ENCODE results near the gene SPON2. TPM values are rescaled to one million over a fixed set of nuclear protein-coding genes. Genes with fewer than 3 reads are reported as not detected.
A peak's percentile ranks its signal among the peaks of the same experiment; 100 is the strongest.

SPON2 gene
- polyA plus RNA-seq (2011; rRNA removed) (132 and 190 TPM in 2 replicates), polyA minus RNA-seq (2011; rRNA and poly(A)+ RNA removed) (33.8 and 39.0 TPM in 2 replicates)

DNA sequence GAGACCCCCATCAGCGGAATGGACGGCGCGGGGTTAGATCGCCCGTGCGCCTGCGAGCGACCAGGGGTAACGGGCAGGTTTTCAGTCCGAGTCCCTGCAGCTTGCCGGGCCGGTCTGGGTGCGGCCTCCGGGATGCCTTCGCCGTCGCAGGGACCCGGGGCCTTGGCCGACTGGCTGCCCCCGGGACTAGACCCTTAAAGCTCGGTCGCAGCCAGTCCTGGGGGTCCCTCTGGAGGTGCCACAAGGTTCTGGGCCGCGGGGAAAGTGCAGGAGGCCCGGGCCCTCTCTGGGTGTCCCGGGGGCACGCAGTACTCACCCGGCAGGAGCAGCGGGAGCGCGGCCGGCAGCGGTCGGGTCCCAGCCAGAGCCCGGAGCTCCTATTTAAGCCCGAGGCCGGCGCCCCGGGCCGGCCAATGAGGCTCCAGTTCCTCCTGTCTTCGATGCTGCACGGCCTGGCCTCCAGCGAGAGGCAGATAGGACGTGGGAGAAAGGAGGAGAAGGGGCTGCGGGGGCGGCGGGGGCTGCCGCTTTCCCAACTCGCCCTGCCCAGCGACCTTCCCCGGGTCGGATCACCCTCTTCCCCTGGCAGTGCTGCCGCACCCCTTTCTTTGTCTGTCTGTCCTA is at the start of gene SPON2:
Gene SPON2, minus strand, starts transcription at position 356 of the 624 bp plus-strand sequence.
- Histone ChIP-seq H3K4me3 (ENCODE audit: low read depth, low read length) (peak within 1 kb of the TSS; percentile 62), H3K9me3 (ENCODE audit: control insufficient read depth, insufficient read depth, low read length) (peaks cover 25% of the 10 kb centered on the region; the same call in 1 of the 2 replicates), H3K27me3 (ENCODE audit: control insufficient read depth, insufficient read depth, low read length) (peaks cover 5% of the 10 kb centered on the region), H3K27ac (ENCODE audit: low read depth, low read length) (peak within 1 kb of the TSS; percentile 78)
- TF ChIP-seq, protein P1, sequence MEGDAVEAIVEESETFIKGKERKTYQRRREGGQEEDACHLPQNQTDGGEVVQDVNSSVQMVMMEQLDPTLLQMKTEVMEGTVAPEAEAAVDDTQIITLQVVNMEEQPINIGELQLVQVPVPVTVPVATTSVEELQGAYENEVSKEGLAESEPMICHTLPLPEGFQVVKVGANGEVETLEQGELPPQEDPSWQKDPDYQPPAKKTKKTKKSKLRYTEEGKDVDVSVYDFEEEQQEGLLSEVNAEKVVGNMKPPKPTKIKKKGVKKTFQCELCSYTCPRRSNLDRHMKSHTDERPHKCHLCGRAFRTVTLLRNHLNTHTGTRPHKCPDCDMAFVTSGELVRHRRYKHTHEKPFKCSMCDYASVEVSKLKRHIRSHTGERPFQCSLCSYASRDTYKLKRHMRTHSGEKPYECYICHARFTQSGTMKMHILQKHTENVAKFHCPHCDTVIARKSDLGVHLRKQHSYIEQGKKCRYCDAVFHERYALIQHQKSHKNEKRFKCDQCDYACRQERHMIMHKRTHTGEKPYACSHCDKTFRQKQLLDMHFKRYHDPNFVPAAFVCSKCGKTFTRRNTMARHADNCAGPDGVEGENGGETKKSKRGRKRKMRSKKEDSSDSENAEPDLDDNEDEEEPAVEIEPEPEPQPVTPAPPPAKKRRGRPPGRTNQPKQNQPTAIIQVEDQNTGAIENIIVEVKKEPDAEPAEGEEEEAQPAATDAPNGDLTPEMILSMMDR (IDR thresholded peaks at IDR 0.05; ENCODE audit: low read depth, low read length): no peak
- ChIA-PET CTCF (interaction anchor here (1.2 kb wide), 1 partner anchor 41 kb away, joined by 4 read pairs; no protein-coding TSS in a partner anchor), POLR2A (interaction anchor here (1.0 to 4.0 kb wide), 7 partner anchors 11 to 77 kb away, joined by 4 to 32 read pairs (median 12); no protein-coding TSS in a partner anchor)
- no peak for DNase-seq (ENCODE audit: low read depth, low spot score)

DNA sequence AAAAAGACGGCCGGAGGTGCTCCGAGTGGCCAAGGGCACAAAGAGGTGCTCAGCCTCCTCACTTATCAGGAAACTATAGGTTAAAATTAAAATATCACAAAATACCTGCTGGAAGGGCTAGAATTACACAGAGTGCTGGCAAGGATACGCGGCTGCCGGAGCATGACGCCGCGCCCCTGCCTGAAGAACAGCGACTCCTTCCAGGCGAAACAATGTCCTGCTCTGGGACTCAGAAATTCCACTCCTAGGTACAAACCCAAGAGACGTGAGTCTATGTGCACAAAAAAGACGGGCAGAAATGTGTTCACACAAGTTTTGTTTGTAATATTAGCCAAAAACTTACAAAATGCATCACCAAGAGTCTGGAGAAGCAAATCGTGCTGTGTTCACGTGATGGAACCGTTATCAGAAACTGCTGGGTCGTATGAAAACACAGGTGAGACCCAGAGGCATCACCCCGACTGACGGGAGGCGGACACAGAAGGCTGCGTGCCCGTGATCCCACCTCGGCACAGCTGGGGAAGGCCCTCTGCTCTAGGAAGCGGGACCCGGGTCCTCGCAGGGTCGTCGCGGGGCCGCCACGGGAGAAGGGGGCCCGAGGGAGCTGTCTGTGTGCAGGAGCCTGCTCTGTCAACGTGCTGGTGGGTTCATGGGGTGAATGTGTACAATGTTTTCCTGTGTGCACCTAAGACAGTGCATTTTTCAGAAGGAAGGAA is 48.9 kb upstream of the SPON2 start:
- CTCF ChIA-PET: no interaction called here

DNA sequence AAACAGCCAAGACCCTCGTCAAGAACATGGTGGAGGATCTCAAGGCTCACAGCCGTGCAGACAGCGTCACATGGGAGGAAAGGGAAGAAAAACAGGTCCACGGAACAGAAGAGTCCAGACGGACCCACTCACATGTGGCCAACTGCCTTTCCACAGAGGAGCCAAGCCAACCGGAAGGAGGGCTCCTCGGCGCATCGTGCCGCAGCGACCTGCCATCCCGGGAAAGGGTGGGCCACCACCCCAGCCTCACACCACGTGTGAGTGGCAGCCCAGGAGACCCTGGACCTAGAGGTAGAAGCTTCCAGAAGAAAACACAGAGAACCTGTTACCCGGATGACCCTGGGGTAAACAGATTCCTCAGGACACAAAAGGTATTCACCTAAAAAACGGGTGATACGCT is 48.2 kb upstream of the SPON2 start:
- Histone ChIP-seq H3K27ac (ENCODE audit: low read depth, low read length) (no peak overlapping the region), H3K27me3 (ENCODE audit: control insufficient read depth, insufficient read depth, low read length) (no peaks in the 10 kb centered on the region), H3K9me3 (ENCODE audit: control insufficient read depth, insufficient read depth, low read length) (peaks cover 28% of the 10 kb centered on the region; the same call in 1 of the 2 replicates), H3K4me3 (ENCODE audit: low read depth, low read length) (no peak overlapping the region)
- CTCF ChIA-PET: no interaction called here
- DNase-seq (ENCODE audit: low read depth, low spot score): no peak
- TF ChIP-seq, protein P1 (IDR thresholded peaks at IDR 0.05; ENCODE audit: low read depth, low read length): no peak
- POLR2A ChIA-PET: no interaction called here

More for the DNA sequence above, 48.9 kb upstream of the SPON2 start:
- no peak for DNase-seq (ENCODE audit: low read depth, low spot score)
- TF ChIP-seq, protein P1 (IDR thresholded peaks at IDR 0.05; ENCODE audit: low read depth, low read length): no peak
- POLR2A ChIA-PET: no interaction called here
- H3K27me3 ChIP-seq (ENCODE audit: control insufficient read depth, insufficient read depth, low read length): no peaks in the 10 kb centered on the region
- no peak overlapping the region for H3K27ac ChIP-seq (ENCODE audit: low read depth, low read length)
- H3K4me3 ChIP-seq (ENCODE audit: low read depth, low read length): no peak overlapping the region
- peaks cover 28% of the 10 kb centered on the region; the same call in 1 of the 2 replicates for H3K9me3 ChIP-seq (ENCODE audit: control insufficient read depth, insufficient read depth, low read length)

DNA sequence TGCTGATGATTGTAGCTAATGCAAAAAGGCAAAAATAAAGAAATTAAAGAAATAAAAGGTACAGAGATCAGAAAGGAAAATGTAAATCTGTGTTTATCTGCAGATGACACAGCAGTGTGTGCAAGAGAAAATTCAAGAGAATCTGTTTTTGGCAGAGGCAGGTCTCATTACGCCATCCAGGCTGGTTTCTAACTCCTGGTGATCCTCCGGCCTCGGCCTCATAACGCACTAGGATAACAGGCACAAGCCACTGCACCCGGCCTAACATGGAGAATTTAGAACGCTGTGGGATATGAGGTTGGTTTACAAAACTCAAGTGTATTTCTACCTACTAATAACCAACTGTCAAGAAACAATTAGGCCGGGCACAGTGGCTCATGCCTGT is 47.2 kb upstream of the SPON2 start:
- ChIA-PET POLR2A (no interaction called here), CTCF (interaction anchor here (0.7 kb wide), 1 partner anchor 88 kb away, joined by 4 read pairs; no protein-coding TSS in a partner anchor)
- Histone ChIP-seq H3K4me3 (ENCODE audit: low read depth, low read length) (no peak overlapping the region), H3K9me3 (ENCODE audit: control insufficient read depth, insufficient read depth, low read length) (peaks cover 28% of the 10 kb centered on the region; the same call in 1 of the 2 replicates), H3K27me3 (ENCODE audit: control insufficient read depth, insufficient read depth, low read length) (no peaks in the 10 kb centered on the region), H3K27ac (ENCODE audit: low read depth, low read length) (no peak overlapping the region)
- TF ChIP-seq, protein P1 (IDR thresholded peaks at IDR 0.05; ENCODE audit: low read depth, low read length): no peak
- DNase-seq (ENCODE audit: low read depth, low spot score): no peak

All from AG04450 (cell line).